Stimulated activated CD4-positive, alpha-beta T cell treated with anti-CD3 and anti-CD28 coated beads, Interleukin-4, amount 100 ng/mL, for 4 hours (primary cell): ENCODE measurements around the gene NDUFAF3.

ENCODE experiments used
- DNase-seq, 2 experiments: peaks; one replicate each; pipeline ENCODE4 v3.0.0-alpha.2; 2020

The NDUFAF3 gene

DNA sequence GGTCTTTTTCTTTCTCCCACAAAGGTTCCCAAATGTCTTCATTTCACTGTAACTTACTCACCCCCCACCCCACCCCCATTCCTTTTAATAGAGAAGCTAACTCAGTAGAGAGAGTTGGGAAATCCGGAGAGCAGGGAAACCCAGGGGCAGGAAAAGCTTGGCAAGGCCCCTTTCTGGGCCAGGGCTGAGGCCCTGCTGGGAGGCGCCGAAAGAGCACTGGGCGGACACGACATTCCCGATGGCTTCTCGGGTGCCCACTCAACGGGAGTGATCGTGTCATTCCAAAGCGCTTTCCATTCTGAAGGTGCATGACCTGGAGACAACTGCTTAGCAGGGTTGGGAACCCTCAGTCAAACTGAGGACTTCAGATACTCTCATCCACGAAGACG is 2.0 kb upstream of the NDUFAF3 start:
- DNase-seq: no peak

DNA sequence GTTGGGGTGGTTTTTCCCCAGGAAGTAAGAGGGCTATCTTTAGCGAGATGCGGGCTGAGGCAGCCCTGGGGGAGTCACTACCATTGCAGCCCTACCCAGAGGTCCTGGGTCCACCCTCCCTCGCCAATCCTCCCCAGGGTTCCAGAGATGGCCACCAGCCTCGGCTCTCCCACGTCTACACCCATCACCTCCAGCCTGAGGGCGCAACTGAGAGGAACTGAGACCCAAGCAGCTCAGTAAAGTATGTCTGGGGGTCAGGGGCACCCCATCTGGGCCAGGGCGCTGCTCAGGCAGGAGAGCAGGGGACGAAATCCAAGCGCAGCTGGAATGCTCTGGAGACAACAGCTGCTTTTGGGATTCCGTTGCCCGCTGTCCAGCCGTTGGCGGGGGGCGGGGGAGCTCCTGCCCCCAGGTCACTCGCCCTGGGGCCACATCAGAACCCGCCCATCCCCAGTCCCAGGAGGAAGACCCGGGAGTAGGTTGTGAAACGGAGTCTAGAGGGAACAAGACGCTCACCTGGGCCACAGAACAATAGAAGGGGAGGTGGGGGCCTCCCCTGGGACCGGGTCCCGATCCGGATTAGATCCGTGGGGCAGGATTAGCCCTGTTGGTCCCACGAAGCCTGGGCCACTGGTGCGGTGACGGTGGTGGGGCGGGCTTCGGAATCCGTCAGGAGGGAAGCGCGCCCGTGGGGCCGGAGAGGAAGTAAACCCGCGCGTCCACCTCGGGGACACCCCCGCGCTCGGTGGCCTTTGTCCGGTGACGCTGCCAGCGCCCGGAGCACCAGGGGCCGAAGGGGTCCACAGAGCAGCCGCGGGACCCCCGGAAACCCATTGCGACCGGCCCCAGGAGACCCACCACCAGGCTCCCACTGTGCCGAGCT is 1.4 kb upstream of the NDUFAF3 start:
- DNase-seq: no peak

DNA sequence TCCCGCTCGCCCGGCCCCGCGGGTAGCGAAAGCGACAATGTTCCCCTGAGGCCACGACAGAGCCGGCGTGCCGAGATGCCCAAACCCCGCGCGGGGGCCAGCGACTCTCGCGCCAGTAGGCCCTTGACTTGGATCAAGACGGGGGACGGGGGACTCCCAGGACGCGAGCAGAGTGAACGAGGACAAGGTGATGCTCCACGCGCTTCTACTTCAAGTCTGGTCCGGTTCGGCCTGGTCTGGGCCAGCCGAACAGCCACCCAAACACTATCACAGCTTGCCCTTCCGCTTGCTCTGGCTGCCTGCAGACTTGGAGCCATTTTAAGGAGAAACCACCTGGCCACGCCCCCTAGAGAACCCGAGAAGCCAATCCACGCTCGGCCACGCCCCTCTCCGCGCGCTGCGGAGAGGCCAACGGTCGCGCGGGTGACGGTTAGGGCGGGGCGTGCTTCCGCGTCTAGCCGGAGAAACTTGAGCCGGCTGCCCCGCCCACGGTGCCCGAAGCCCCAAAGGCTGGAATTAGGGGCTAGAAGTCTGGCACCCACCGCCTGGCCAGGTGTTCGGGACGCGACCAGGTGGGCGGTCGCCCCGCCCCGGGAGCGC is 608 bp upstream of the NDUFAF3 start:
- DNase-seq: peak; percentile 97 to 99

DNA sequence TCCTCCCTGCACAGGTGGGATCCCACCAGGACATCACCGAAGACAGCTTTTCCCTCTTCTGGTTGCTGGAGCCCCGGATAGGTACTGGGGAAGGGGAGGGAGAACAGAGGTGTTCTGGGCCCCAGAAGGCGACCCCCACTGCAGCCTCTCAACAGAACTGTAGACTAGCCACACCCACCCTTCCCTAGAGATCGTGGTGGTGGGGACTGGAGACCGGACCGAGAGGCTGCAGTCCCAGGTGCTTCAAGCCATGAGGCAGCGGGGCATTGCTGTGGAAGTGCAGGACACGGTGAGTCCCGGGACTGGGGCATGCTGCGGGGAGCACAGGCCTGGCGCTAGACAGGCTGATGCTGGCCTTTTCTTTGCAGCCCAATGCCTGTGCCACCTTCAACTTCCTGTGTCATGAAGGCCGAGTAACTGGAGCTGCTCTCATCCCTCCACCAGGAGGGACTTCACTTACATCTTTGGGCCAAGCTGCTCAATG is 809 bp downstream of the NDUFAF3 start:
- no peak for DNase-seq

DNA sequence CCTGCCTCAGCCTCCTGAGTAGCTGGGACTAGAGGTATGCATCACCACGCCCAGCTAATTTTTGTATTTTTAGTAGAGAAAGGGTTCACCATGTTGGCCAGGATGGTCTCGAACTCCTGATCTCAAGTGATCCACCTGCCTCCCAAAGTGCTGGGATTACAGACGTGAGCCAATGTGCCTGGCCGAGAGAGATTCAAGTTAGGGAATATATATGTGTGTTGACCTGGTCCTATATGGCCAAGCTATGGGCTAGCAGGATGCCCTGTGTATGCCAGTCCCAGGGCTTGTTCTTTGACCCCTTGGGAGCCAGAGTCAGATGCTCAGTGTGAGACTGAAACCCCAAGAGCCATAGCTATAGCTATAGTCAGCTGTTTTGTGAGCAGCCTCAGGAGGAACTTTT is 1.9 kb downstream of the NDUFAF3 start:
- DNase-seq: no peak

DNA sequence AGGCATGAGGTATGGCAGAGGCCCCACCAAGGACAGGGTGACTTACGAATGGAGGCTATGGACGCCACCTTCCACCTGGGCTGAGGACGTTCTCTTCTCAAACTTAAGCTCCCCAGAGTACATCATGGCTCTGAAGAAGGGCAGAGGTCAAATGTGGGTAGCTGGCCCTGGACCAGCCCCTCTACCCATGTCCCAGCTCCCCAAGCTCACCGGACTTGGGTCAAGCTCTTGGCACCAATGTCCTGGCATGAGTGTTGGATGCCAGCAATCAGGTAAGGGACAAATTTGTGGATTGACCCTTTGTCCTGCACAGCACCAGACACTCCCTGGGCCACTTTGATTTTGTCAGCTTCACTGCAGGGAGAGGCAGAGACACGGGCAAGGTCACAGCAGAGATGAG is 2.5 kb downstream of the NDUFAF3 start:
- DNase-seq: no peak

DNA sequence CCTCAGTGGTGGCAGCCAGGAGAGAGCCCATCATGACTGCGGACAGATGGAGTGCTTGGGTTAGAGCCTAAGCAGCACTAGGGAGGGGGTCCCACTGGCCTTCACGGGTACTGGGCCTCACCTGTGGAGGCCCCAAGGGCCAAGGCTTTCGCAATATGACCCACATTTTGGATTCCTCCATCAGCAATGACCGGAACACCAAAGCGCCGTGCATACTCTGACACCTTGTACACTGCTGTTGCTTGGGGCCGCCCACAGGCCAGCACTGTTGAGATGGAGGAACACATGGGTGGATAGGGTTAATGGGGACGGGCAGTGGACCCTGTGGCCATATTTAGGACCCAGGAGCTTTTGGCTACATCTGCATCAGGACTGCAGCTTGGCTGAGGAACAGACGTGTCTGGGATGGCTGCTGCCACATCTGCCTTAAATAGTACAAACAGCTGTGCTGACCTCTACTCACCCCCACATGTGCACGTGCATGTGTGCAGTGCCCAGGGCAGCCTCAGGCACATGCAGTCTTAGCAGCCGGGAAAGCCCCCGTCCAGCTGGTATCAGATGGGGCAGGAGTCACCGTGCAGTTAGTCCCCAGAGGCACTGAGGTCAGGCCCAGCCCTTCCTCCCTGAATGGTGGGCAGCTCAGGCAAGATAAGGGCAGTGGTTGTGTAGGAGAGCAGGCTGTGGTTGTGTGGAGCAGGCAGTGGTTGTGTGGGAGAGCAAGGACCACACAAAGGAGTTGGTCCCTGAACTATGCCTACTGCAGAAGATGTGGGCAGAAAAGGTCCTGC is 3.3 kb downstream of the NDUFAF3 start:
- DNase-seq: no peak

DNA sequence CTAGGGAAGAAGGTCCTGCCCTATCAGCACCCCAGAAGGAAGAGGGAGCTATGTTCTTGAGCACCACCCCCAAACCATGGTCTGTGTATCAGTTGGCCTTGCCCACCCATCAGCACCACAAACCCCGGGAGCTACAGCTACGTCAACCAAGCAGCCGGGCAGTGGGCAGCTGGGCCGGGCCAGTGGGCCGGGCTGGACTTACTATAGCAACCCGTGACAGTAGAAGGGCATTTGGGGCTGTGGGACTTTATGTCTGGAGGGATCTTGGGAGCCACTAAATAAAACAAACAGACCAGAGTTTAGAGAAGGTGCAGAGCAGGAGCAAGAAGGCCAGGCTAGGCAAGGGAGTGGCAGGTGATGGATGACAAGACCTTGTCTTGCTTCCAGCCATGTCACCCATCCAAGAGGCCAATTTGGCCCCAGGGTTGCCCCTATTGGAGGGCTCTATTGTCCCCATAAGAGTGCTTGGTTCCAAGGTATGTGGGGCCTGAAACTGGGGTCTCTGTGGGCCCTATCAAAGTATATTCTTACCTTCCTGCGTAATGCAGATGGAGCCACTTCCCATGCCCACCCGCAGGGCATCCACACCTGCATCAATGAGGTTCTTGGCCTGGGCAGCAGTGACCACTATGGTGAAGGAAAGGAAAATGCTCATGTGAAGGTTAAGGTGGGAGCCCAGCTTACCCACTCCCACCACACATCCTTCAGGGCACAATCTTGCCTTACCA is 4.0 kb downstream of the NDUFAF3 start:
- no peak for DNase-seq

DNA sequence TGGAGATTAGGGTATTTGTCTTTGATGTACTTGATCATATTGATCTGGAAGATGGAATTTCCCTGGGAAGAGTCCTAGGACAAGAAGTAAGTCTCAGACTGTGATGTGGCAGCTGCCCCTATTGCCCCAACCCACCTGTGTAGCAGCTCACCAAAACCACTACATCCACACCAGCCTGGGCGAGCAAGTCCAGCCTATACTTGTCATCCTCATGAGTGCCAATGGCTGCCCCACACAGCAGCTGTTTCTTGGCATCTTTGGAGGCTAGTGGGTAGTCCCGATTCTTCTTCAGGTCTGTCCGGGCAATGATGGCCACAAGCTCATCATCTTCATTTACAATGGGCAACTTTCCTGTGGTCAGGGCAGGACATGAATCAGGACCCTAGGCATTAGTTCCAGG is 4.6 kb downstream of the NDUFAF3 start:
- no peak for DNase-seq

DNA sequence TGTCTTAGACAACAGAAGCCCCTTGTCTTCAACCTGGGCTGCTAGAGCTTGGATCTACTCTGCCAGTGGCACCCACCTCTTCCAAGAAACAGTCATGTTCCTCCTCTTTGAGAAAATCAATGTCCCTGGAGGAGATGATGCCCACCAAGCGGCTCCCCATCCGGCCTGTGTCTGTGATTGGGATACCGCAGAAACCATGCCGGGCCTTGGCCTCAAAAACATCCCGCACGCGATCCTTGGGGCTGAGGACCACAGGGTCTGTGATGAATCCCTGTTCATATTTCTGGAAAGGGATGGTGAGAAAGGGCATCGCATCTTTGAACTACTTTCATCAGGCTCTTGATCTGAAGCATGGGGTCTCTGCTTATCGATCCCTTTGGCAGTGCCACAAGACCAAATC is 5.7 kb downstream of the NDUFAF3 start:
- no peak for DNase-seq

DNA sequence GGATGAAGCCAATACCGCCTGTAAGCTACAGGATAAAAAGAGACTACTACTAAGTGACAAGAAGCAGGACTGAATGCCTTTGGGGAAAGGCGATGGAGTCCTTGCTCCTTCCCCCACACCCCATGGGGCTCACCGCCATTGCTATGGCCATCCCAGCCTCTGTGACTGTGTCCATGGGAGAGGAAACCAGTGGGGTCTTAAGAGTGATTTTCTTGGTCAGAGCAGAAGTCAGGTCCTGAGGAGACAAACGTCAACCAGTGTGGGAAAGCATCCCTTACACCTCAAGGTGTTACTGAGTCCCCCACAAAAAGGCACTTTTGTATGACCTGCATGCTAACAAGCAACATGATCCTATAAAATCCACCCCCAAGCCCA is 6.4 kb downstream of the NDUFAF3 start:
- DNase-seq: no peak

DNA sequence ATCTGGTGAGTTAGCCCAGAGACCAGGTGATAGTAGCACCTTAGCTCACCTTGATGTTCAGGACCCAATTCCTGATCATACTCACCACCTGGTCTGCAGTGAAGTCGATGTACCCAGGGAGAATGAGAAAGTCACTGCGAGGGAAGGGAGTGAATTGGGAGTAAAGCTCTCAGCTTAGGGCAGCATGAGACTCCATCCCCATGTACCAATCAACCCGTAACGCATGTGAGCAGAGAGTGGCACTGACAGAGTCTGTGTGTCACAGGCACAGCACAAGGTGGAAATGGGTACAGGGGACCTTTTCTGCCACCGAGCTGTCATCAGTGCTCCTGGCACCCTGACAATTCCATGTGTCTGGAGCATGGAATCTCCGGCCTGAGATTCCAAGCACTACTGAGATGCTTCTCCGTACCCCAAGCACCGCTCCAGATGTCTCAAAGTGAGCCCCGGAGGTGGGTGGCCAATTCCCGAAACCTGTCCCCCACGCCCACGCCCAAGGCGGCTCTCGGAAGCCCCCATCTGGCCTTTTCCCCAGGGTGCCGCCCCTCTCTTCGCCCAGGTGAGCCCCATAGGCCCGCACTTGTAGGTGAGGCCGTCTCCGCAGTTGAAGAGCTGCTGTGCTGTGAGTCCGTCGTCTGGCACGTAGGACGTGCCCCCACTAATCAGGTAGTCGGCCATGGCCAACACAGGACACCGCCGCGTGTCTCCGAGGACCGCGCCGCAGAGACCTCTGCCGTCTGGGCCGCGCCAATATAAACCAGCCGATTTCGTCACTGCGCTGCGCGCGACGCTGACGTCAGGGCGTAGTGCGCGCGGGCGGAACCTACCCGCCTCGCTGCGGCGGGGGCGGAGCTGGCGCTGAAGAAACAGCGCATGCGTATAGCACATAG is 7.0 kb downstream of the NDUFAF3 start, which contains the start of gene IMPDH2:
IMPDH2 (minus strand) TSS at position 726 of the 890 bp plus-strand sequence; CDS start at position 678, 48 bp downstream.
- peak; percentile 92 to 93 for DNase-seq

DNA sequence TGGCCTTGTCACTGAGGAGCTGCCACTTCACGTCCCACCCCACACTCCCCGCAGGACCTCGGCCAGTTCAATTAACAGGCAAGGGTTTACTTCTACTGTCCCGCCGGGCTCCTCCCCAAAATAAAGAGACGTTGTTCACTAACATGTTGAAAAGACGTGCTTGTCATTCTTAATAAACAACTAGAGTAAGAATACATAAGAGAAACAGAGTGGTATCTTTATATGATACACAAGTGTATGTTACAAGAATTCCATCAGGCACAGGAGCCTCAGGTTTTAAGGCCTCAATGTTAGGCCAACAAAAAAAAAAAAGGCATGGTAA is 7.6 kb downstream of the NDUFAF3 start:
- DNase-seq: no peak

DNA sequence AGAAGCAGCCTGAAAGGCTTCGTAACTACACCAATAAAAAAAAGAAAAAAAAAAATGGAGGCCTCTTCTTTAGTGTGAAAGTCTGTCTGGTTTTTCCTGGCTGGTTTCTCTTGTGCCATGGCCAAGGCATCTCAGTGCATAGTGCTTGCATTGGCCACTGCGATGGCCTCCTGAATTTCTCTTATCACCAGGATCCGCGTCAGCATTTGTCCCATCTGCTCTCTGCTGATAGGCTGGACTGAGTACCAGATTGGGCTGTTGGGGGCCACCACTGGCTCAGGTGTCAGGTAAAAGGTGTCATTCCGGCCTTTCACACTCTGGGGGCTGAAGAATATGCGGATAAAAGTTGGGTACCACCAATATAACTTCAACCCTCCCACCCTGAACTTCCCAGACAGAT is 8.4 kb downstream of the NDUFAF3 start:
- DNase-seq: no peak

DNA sequence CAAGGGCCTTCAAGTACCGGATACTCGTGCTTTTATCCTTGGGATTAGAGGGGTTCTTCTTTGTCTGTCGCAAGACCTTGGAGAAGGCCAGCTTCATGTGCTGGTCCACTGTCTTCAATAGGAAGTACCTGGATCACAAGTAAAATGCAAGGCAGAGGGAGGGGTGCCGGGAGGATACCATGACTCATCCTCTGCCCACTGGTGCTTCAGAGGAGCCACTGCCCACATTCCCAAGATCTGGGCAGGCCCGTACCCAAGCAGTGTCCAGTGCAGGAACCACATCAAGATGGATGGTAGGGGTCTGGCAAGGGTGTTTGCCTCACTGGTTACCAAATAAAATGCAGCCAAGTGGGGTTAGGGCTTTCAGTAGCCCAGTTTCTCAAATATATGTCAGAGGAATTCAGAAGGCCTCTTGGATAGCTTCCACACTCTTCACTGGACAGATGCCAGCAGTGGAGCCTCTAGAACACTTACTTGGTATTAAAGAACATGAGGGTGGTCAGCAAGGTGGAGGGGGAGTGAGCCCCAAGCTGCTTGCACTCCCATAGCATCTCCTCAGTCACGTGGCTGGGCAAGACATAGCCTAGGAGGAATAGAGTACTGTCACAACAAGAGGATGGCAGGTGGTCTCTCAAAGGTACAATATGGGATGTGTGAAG is 10.9 kb downstream of the NDUFAF3 start:
- no peak for DNase-seq

DNA sequence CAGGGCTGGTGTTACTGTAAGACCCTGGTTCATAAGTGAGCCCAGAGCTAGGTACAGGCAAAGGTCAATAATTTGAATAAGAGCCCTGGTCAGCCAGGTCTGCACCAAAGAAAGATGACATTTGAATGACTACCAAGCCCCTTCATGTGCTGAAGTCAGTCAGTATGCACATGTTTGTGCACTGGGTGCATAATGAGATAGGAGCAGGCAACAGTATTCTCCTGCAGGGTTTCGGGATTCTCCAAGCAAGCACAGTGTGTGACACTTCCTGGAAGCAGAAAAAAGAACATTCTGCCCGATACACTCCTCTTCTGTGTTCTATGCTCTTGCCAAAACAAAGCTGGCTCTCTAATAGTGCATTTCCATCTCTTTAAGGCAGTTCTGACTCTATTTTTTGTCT is 12.7 kb downstream of the NDUFAF3 start:
- DNase-seq: no peak

DNA sequence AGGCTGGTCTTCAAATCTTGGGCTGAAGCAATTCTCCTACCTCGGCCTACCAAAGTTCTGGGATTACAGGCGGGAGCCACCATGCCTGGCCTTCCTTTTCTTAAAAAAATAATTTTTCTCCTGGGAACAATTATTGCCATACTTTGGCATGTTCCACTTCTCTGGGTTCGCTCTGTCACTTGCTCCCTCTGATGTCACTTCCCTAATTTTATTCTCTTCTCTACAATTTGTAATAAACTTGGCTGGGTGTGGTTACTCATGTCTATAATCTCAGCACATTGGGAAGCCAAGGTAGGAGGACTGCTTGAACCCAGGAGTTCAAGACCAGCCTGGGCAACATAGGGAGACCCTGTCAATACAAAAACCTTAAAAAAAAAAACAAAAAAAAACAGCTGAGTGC is 13.4 kb downstream of the NDUFAF3 start:
- DNase-seq: no peak

DNA sequence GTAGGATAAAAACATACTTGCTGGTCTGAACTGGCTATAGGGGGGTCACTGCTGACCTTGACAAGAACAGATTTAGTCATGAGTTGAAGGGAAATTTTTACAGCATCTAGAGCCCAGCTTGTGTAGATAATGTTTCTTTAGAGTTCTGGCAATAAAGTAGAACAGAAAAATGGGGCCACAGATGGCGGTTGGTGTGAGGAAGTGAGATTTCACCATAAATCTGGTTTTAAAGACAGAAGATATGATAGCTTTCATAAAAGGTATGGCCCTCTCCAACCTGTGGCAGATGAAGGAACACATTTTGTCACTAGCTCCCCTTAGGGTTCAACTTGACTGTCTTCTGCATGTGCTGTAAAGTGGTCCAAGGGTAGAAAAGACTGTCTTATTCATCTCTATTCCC is 31.6 kb downstream of the NDUFAF3 start:
- DNase-seq: no peak

DNA sequence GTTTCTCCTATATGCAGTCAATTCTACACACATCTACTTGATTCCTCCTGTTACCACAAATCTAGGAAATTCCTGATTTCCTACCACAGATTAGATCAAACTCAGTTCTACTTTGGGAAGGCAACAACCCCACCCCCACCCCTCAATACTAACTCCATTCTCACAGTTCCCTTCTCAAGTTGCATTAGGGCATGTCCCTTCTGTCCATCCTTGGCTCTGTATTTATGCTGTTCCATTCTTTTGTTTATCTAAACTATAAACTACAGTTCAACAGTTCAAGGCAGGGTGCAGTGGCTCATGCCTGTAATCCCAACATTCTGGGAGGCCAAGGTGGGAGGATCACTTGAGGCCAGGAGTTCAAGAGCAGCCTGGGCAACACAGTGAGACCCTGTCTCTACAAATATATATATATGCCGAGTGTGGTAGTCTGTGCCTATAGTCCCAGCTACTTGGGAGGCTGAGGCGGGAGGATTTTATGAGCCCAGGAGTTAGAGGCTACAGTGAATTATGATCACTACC is 32.5 kb downstream of the NDUFAF3 start:
- DNase-seq: no peak

DNA sequence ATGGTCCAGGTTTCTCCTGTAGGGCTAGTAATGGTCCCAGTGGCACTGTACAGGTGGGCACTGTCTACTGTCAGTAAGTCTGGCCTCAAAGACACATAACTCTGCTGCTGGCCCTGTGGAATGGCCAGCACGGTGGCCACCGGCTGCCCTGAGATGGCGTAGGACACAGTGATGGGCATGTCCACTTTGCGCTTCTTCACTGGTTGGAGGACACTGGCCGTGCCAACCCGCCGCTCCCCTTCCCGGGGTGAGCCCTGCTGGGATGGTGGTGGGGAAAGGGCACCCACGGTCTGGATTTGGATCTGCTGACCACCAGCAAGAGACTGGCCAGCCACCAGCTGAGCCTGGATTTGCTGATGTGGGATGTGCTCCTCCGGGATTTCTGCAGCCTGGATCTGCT is 35.3 kb downstream of the NDUFAF3 start:
- no peak for DNase-seq

DNA sequence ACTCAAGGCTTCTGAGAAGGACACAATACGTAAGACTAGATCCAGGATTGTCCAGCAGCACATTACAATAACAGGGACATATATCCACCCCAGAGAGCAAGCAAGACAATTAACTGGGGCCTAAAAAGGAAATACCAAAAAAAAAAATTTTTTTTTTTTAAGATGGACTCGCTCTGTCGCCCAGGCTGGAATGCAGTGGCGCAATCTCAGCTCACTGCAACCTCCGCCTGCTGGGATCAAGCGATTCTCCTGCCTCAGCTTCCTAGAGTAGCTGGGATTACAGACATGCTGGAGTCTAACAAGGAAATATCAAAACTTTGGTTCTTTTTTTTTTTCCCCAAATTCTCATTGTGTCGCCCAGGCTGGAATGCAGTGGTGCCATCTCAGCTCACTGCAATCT is 36.1 kb downstream of the NDUFAF3 start:
- DNase-seq: no peak
